SK-N-SH treated with all-trans-retinoic acid at 6 μM for 48 hours (cell line): ENCODE results near the gene SART3.

Experiments used
- ARNTL ChIP-seq: fragments of 450-650 bp; formaldehyde crosslinking; IDR thresholded peaks from 2 replicates; pipeline ENCODE4 v1.5.0; 2020; ENCODE audit warnings: low read depth, mild to moderate bottlenecking, moderate library complexity, borderline replicate concordance
- BACH2 ChIP-seq: fragments of 250-450 bp; sonication (Bioruptor Pico); IDR thresholded peaks from 2 replicates; pipeline ENCODE4 v1.9.0; 2021; ENCODE audit warnings: mild to moderate bottlenecking, borderline replicate concordance
- OSR1 ChIP-seq: fragments of 250-450 bp; sonication (Bioruptor Pico); IDR thresholded peaks from 2 replicates; pipeline ENCODE4 v1.8.0; 2022; ENCODE audit warnings: moderate library complexity, mild to moderate bottlenecking, inconsistent platforms
- PPARA ChIP-seq: fragments of 250-450 bp; sonication (Bioruptor Pico); IDR thresholded peaks from 2 replicates; pipeline ENCODE4 v1.5.0; 2020; ENCODE audit warnings: mild to moderate bottlenecking, borderline replicate concordance
- RARB ChIP-seq: fragments of 250-450 bp; sonication (Bioruptor Pico); IDR thresholded peaks from 2 replicates; pipeline ENCODE4 v1.8.0; 2021; ENCODE audit warnings: mild to moderate bottlenecking, moderate library complexity
- SNAI2 ChIP-seq: fragments of 250-450 bp; sonication (Bioruptor Pico); IDR thresholded peaks from 2 replicates; pipeline ENCODE4 v1.5.0; 2020; ENCODE audit warnings: mild to moderate bottlenecking, moderate library complexity
- TOX ChIP-seq: fragments of 250-450 bp; sonication (Bioruptor Pico); IDR thresholded peaks from 2 replicates; pipeline ENCODE4 v1.8.0; 2021; ENCODE audit warnings: mild to moderate bottlenecking, moderate library complexity, borderline replicate concordance
- ZC3H10 ChIP-seq: fragments of 250-450 bp; sonication (Bioruptor Pico); IDR thresholded peaks from 2 replicates; pipeline ENCODE4 v1.5.1; 2021; ENCODE audit warnings: mild to moderate bottlenecking, moderate library complexity
- ZFP3 ChIP-seq: fragments of 250-450 bp; sonication (Bioruptor Pico); IDR thresholded peaks from 2 replicates; pipeline ENCODE4 v1.5.0; 2020; ENCODE audit warnings: mild to moderate bottlenecking, moderate library complexity
- ZNF70 ChIP-seq: fragments of 450-650 bp; formaldehyde crosslinking; IDR thresholded peaks from 2 replicates; pipeline ENCODE4 v1.5.0; 2020; ENCODE audit warnings: mild to moderate bottlenecking, moderate library complexity
- ZNF8 ChIP-seq: fragments of 450-650 bp; formaldehyde crosslinking; IDR thresholded peaks from 2 replicates; pipeline ENCODE4 v1.5.0; 2020; ENCODE audit warnings: mild to moderate bottlenecking, moderate library complexity
- TF ChIP-seq, protein P1 (sequence below): fragments of 250-450 bp; sonication (Bioruptor Pico); IDR thresholded peaks from 2 replicates; pipeline ENCODE4 v1.8.0; 2020; ENCODE audit warnings: mild to moderate bottlenecking, moderate library complexity, borderline replicate concordance
- TF ChIP-seq, protein P2 (sequence below): fragments of 250-450 bp; sonication (Bioruptor Pico); IDR thresholded peaks from 2 replicates; pipeline ENCODE4 v1.5.0; 2020; ENCODE audit warnings: mild to moderate bottlenecking, moderate library complexity
- TF ChIP-seq, protein P3 (sequence below): fragments of 250-450 bp; sonication (Bioruptor Pico); IDR thresholded peaks from 2 replicates; pipeline ENCODE4 v1.5.1; 2020; ENCODE audit warnings: low read depth, mild to moderate bottlenecking, moderate library complexity

DNA sequence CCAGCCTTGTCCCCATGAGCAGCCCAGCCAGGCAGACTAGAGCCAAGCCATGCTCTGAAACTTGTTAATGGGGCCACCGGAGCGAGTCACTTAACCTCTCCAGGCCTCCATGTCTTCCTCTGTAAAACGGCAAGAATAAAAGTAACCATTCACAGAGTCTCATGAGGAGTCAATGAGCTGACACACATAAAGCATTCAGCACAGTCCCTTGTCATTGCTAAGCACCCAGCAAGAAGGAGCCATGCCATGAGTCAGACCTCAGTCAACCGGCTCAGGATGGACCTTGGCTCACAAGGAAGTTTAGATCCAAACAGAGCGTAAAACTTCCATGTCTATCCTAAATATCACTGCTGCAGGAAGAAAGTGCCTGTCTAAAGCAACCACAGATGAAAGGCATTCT lies 35.3 kb downstream of the SART3 start:
- TF ChIP-seq TOX (CRISPR knock-in tag) (no peak), PPARA (CRISPR knock-in tag) (no peak), RARB (no peak), OSR1 (CRISPR knock-in tag) (no peak), SNAI2 (CRISPR knock-in tag) (no peak), ZC3H10 (no peak), ZFP3 (CRISPR knock-in tag) (no peak), ZNF8 (CRISPR knock-in tag) (no peak), ZNF70 (CRISPR knock-in tag) (no peak), BACH2 (CRISPR knock-in tag) (no peak), ARNTL (CRISPR knock-in tag) (no peak)
- TF ChIP-seq, protein P1, sequence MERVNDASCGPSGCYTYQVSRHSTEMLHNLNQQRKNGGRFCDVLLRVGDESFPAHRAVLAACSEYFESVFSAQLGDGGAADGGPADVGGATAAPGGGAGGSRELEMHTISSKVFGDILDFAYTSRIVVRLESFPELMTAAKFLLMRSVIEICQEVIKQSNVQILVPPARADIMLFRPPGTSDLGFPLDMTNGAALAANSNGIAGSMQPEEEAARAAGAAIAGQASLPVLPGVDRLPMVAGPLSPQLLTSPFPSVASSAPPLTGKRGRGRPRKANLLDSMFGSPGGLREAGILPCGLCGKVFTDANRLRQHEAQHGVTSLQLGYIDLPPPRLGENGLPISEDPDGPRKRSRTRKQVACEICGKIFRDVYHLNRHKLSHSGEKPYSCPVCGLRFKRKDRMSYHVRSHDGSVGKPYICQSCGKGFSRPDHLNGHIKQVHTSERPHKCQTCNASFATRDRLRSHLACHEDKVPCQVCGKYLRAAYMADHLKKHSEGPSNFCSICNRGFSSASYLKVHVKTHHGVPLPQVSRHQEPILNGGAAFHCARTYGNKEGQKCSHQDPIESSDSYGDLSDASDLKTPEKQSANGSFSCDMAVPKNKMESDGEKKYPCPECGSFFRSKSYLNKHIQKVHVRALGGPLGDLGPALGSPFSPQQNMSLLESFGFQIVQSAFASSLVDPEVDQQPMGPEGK (CRISPR knock-in tag): no peak
- TF ChIP-seq, protein P2, sequence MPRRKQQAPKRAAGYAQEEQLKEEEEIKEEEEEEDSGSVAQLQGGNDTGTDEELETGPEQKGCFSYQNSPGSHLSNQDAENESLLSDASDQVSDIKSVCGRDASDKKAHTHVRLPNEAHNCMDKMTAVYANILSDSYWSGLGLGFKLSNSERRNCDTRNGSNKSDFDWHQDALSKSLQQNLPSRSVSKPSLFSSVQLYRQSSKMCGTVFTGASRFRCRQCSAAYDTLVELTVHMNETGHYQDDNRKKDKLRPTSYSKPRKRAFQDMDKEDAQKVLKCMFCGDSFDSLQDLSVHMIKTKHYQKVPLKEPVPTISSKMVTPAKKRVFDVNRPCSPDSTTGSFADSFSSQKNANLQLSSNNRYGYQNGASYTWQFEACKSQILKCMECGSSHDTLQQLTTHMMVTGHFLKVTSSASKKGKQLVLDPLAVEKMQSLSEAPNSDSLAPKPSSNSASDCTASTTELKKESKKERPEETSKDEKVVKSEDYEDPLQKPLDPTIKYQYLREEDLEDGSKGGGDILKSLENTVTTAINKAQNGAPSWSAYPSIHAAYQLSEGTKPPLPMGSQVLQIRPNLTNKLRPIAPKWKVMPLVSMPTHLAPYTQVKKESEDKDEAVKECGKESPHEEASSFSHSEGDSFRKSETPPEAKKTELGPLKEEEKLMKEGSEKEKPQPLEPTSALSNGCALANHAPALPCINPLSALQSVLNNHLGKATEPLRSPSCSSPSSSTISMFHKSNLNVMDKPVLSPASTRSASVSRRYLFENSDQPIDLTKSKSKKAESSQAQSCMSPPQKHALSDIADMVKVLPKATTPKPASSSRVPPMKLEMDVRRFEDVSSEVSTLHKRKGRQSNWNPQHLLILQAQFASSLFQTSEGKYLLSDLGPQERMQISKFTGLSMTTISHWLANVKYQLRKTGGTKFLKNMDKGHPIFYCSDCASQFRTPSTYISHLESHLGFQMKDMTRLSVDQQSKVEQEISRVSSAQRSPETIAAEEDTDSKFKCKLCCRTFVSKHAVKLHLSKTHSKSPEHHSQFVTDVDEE (CRISPR knock-in tag): no peak
- TF ChIP-seq, protein P3, sequence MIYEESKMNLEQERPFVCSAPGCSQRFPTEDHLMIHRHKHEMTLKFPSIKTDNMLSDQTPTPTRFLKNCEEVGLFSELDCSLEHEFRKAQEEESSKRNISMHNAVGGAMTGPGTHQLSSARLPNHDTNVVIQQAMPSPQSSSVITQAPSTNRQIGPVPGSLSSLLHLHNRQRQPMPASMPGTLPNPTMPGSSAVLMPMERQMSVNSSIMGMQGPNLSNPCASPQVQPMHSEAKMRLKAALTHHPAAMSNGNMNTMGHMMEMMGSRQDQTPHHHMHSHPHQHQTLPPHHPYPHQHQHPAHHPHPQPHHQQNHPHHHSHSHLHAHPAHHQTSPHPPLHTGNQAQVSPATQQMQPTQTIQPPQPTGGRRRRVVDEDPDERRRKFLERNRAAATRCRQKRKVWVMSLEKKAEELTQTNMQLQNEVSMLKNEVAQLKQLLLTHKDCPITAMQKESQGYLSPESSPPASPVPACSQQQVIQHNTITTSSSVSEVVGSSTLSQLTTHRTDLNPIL (CRISPR knock-in tag): no peak
